Trophoblast cell (in vitro differentiated cells and primary cell): Measurements from ENCODE around the gene MLLT10.

Source experiments
- DNase-seq, 2 donors: peaks; one replicate each; pipeline ENCODE4 v3.0.0-alpha.2; 2016
- H2AFZ ChIP-seq: 2 replicates; pipeline ENCODE4 v1.6.1; 2013; ENCODE audit warnings: low read length, moderate library complexity, mild to moderate bottlenecking; ENCODE audit not compliant: insufficient read depth, poor library complexity
- H2AK5ac ChIP-seq: 2 replicates; pipeline ENCODE4 v1.6.1; 2013; ENCODE audit warnings: mild to moderate bottlenecking, low read length
- H2BK120ac ChIP-seq: 2 replicates; pipeline ENCODE4 v1.6.1; 2013; ENCODE audit warnings: low read length, mild to moderate bottlenecking, moderate library complexity; ENCODE audit not compliant: insufficient read depth, poor library complexity
- H2BK12ac ChIP-seq: 2 replicates; pipeline ENCODE4 v1.6.1; 2013; ENCODE audit warnings: mild to moderate bottlenecking, low read length, moderate library complexity
- H2BK5ac ChIP-seq: 2 replicates; pipeline ENCODE4 v1.6.1; 2013; ENCODE audit warnings: low read length, low read depth, moderate library complexity, mild to moderate bottlenecking; ENCODE audit not compliant: poor library complexity
- H3K14ac ChIP-seq: 2 replicates; pipeline ENCODE4 v1.6.1; 2013; ENCODE audit warnings: mild to moderate bottlenecking, low read length
- H3K18ac ChIP-seq: 2 replicates; pipeline ENCODE4 v1.6.1; 2013; ENCODE audit warnings: mild to moderate bottlenecking, low read length
- H3K23ac ChIP-seq: 2 replicates; pipeline ENCODE4 v1.6.1; 2013; ENCODE audit warnings: low read length
- H3K27ac ChIP-seq: 2 replicates; pipeline ENCODE4 v1.5.1; 2013; ENCODE audit warnings: low read depth, mild to moderate bottlenecking, inconsistent platforms, low read length, moderate library complexity
- H3K27me3 ChIP-seq: 2 replicates; pipeline ENCODE4 v1.6.1; 2013; ENCODE audit warnings: inconsistent platforms, mild to moderate bottlenecking, low read length, moderate library complexity; ENCODE audit not compliant: insufficient read depth
- H3K36me3 ChIP-seq, 2 experiments: 1 replicate in 1 of 2; 2 replicates in 1 of 2; pipeline ENCODE4 v1.6.1; 2013; ENCODE audit warnings: low read length in 2 of 2, mild to moderate bottlenecking in 2 of 2, moderate library complexity in 1 of 2; ENCODE audit not compliant: insufficient read depth in 2 of 2, control insufficient read depth in 1 of 2
- H3K4ac ChIP-seq: 2 replicates; pipeline ENCODE4 v1.6.1; 2013; ENCODE audit warnings: low read depth, mild to moderate bottlenecking, low read length, moderate library complexity
- H3K4me1 ChIP-seq, 2 experiments: 1 replicate in 1 of 2; 2 replicates in 1 of 2; pipeline ENCODE4 v1.6.1; 2013; ENCODE audit warnings: low read length in 2 of 2, mild to moderate bottlenecking in 2 of 2, moderate library complexity in 1 of 2; ENCODE audit not compliant: insufficient read depth in 2 of 2, control insufficient read depth in 1 of 2
- H3K4me2 ChIP-seq: 2 replicates; pipeline ENCODE4 v1.6.1; 2013; ENCODE audit warnings: inconsistent platforms, mild to moderate bottlenecking, low read length, moderate library complexity
- H3K4me3 ChIP-seq: 2 replicates; pipeline ENCODE4 v1.5.1; 2013; ENCODE audit warnings: mild to moderate bottlenecking, low read depth, low read length, inconsistent platforms
- H3K79me1 ChIP-seq: one replicate; pipeline ENCODE4 v1.6.1; 2013; ENCODE audit warnings: low read length
- H3K79me2 ChIP-seq: 2 replicates; pipeline ENCODE4 v1.6.1; 2013; ENCODE audit warnings: low read length, mild to moderate bottlenecking; ENCODE audit not compliant: control insufficient read depth, insufficient read depth, poor library complexity
- H3K9ac ChIP-seq: 2 replicates; pipeline ENCODE4 v1.6.1; 2013; ENCODE audit warnings: mild to moderate bottlenecking, low read length
- H3K9me3 ChIP-seq: 2 replicates; pipeline ENCODE4 v1.6.1; 2013; ENCODE audit warnings: low read depth, mild to moderate bottlenecking, control low read depth, inconsistent platforms, low read length; ENCODE audit not compliant: insufficient read depth
- H4K12ac ChIP-seq: 2 replicates; pipeline ENCODE4 v1.6.1; 2013; ENCODE audit warnings: low read depth, mild to moderate bottlenecking, low read length, moderate library complexity
- H4K8ac ChIP-seq: 2 replicates; pipeline ENCODE4 v1.6.1; 2013; ENCODE audit warnings: low read depth, mild to moderate bottlenecking, low read length, moderate library complexity
- H4K91ac ChIP-seq: one replicate; pipeline ENCODE4 v1.6.1; 2013; ENCODE audit warnings: low read depth, mild to moderate bottlenecking, low read length, moderate library complexity
- WGBS: extraction: QIAGEN DNeasy Blood & Tissue Kit; methylation state at CpG from one replicate; pipeline ENCODE4 v1.1.7; 2013; ENCODE audit warnings: missing lambda C conversion rate; ENCODE audit not compliant: insufficient read length, insufficient coverage; ENCODE audit errors: extremely low coverage; 5-methylcytosine and 5-hydroxymethylcytosine counted together

MLLT10 gene

DNA sequence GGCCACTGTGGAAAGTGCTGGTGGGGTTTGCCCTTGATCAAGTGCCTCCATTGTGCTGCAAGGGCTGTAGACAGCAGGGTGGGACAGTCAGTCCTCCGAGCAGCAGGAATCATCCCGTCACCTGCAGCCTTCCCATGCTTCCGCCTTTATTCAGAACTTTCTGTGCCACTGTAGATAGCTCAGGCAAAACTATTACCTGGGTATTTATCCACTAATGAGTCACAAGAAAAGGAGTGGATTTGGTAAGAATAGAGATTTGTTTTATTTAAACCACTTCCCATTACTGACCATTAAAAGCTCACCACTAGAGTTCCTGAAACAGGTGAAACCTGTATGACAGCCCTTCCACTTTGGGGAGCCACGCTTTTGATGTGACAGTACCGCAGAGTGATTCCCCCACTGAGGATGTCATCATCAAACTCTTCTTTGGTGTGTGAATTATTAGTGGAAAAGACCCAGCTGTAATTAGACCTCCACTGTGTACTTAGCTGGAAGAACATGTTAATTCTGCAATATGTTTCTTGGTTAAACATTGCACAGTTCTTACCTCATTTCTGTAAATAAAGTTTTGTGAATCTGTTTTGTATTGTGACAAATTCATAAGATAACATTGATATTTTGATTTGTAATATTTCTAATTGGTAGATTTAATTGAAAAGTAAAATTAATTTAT lies 208.8 kb downstream of the MLLT10 start:
- H2AK5ac ChIP-seq = no peak overlapping the region
- no peak overlapping the region for H4K8ac ChIP-seq
- no peak overlapping the region for H2BK120ac ChIP-seq
- H3K36me3 ChIP-seq = peaks cover 25 to 39% of the 10 kb centered on the region in 2 experiments
- no peak overlapping the region for H2AFZ ChIP-seq
- H3K79me1 ChIP-seq = peaks cover 2% of the 10 kb centered on the region
- H3K9ac ChIP-seq = no peak overlapping the region
- H3K18ac ChIP-seq = no peak overlapping the region
- no CpG with 5 or more reads among the region's 5 CpGs for WGBS
- peaks cover 0 to 8% of the 10 kb centered on the region in 2 experiments for H3K4me1 ChIP-seq
- DNase-seq = no peak
- H3K23ac ChIP-seq = no peak overlapping the region
- H2BK12ac ChIP-seq = no peak overlapping the region
- no peaks in the 10 kb centered on the region for H3K79me2 ChIP-seq
- H3K4me2 ChIP-seq = no peak overlapping the region
- no peak overlapping the region for H3K4me3 ChIP-seq
- no peak overlapping the region for H3K27ac ChIP-seq
- H4K91ac ChIP-seq = no peak overlapping the region
- no peaks in the 10 kb centered on the region for H3K27me3 ChIP-seq
- no peak overlapping the region for H4K12ac ChIP-seq
- H3K14ac ChIP-seq = no peak overlapping the region
- no peak overlapping the region for H2BK5ac ChIP-seq
- H3K4ac ChIP-seq = no peak overlapping the region
- H3K9me3 ChIP-seq = no peaks in the 10 kb centered on the region

GRCh38 chr10:21744223-21744622 lies 210.2 kb downstream of the MLLT10 start:
- Histone ChIP-seq H4K12ac (no peak overlapping the region), H3K79me1 (peaks cover 4% of the 10 kb centered on the region), H3K4me2 (no peak overlapping the region), H2AFZ (no peak overlapping the region), H3K4me3 (no peak overlapping the region), H3K23ac (no peak overlapping the region), H3K9ac (no peak overlapping the region), H3K14ac (no peak overlapping the region), H3K27ac (no peak overlapping the region), H3K36me3 (peaks cover 25 to 35% of the 10 kb centered on the region in 2 experiments), H3K27me3 (no peaks in the 10 kb centered on the region), H3K4ac (no peak overlapping the region), H3K79me2 (no peaks in the 10 kb centered on the region), H3K18ac (peak overlapping the region; percentile 3), H2BK5ac (no peak overlapping the region), H4K8ac (no peak overlapping the region), H4K91ac (no peak overlapping the region), H2BK120ac (no peak overlapping the region), H3K9me3 (no peaks in the 10 kb centered on the region), H2BK12ac (no peak overlapping the region), H3K4me1 (peaks cover 0 to 13% of the 10 kb centered on the region in 2 experiments), H2AK5ac (no peak overlapping the region)
- DNase-seq = no peak
- no CpG with 5 or more reads among the region's 11 CpGs for WGBS

GRCh38 chr10:21746118-21746517 lies 212.1 kb downstream of the MLLT10 start:
- H2BK12ac ChIP-seq = no peak overlapping the region
- H3K79me1 ChIP-seq = peaks cover 7% of the 10 kb centered on the region
- no peak overlapping the region for H4K12ac ChIP-seq
- H3K27ac ChIP-seq = no peak overlapping the region
- H3K14ac ChIP-seq = no peak overlapping the region
- H3K18ac ChIP-seq = peak overlapping the region; percentile 35
- H3K23ac ChIP-seq = no peak overlapping the region
- H2BK5ac ChIP-seq = no peak overlapping the region
- H3K27me3 ChIP-seq = no peaks in the 10 kb centered on the region
- H3K4me2 ChIP-seq = no peak overlapping the region
- no peak overlapping the region for H2AFZ ChIP-seq
- no peak overlapping the region for H3K4me3 ChIP-seq
- H3K9me3 ChIP-seq = no peaks in the 10 kb centered on the region
- no peak overlapping the region for H3K9ac ChIP-seq
- H2AK5ac ChIP-seq = no peak overlapping the region
- WGBS = no CpG with 5 or more reads among the region's 6 CpGs
- H3K79me2 ChIP-seq = no peaks in the 10 kb centered on the region
- peaks cover 28 to 34% of the 10 kb centered on the region in 2 experiments for H3K36me3 ChIP-seq
- no peak for DNase-seq
- peak overlapping the region; percentile 16 for H4K8ac ChIP-seq
- H3K4ac ChIP-seq = no peak overlapping the region
- H4K91ac ChIP-seq = no peak overlapping the region
- no peak overlapping the region for H2BK120ac ChIP-seq
- peaks cover 0 to 15% of the 10 kb centered on the region in 2 experiments for H3K4me1 ChIP-seq

- H3K4me2 ChIP-seq = no peak overlapping the region
- H3K23ac ChIP-seq = no peak overlapping the region
- H3K27me3 ChIP-seq = no peaks in the 10 kb centered on the region
- no peak for DNase-seq
- H3K36me3 ChIP-seq = peaks cover 28 to 31% of the 10 kb centered on the region in 2 experiments
- H3K4ac ChIP-seq = no peak overlapping the region
- H2BK5ac ChIP-seq = no peak overlapping the region
- no CpG with 5 or more reads among the region's 4 CpGs for WGBS
- H3K18ac ChIP-seq = no peak overlapping the region
- peaks cover 7% of the 10 kb centered on the region for H3K79me1 ChIP-seq
- H3K27ac ChIP-seq = no peak overlapping the region
- no peaks in the 10 kb centered on the region for H3K79me2 ChIP-seq
- no peak overlapping the region for H2BK12ac ChIP-seq
- no peak overlapping the region for H2AK5ac ChIP-seq
- H3K14ac ChIP-seq = no peak overlapping the region
- H4K91ac ChIP-seq = no peak overlapping the region
- H3K9me3 ChIP-seq = no peaks in the 10 kb centered on the region
- no peak overlapping the region for H2BK120ac ChIP-seq
- H4K8ac ChIP-seq = no peak overlapping the region
- no peak overlapping the region for H2AFZ ChIP-seq
- peak overlapping the region; percentile 21 for H4K12ac ChIP-seq
- peaks cover 11 to 21% of the 10 kb centered on the region in 2 experiments for H3K4me1 ChIP-seq
- H3K9ac ChIP-seq = no peak overlapping the region
- no peak overlapping the region for H3K4me3 ChIP-seq
Measured at GRCh38 chr10:21747809-21748208, 213.8 kb downstream of the MLLT10 start.
